GM18951 (cell line): ENCODE measurements around the gene MOSPD3.
"Not testable (repeated sequence)": the region's sequence is repeated elsewhere in the genome, so short reads cannot be mapped to it uniquely, and the experiment has no call there.

ENCODE experiments used
- POLR2A ChIP-seq: IDR thresholded peaks from 4 replicates; pipeline ENCODE4 v1.6.1; 2011; ENCODE audit warnings: mild to moderate bottlenecking; ENCODE audit not compliant: insufficient read length, insufficient read depth; ENCODE audit errors: extremely low read depth
- in situ Hi-C: fragments of 300-500 bp; cut with MboI; formaldehyde crosslinking; loops from one replicate; pipeline ENCODE4 v1.12.0; 2022; ENCODE audit warnings: low sequenced_read_pairs, mixed read lengths, inconsistent platforms; ENCODE audit not compliant: unreplicated experiment

The MOSPD3 gene

GRCh38 chr7:100630066-100630465 lies 17.7 kb downstream of the MOSPD3 start:
- in situ Hi-C loops = no loop called here
- no peak for TF ChIP-seq POLR2A

GRCh38 chr7:100632951-100633717 lies 20.8 kb downstream of the MOSPD3 start:
- peak; percentile 47 for TF ChIP-seq POLR2A
- in situ Hi-C loops = no loop called here

- TF ChIP-seq POLR2A = no peak
- in situ Hi-C loops = no loop called here
These were observed 27.7 kb downstream of the MOSPD3 start for GRCh38 chr7:100639995-100640516.

- in situ Hi-C loops = no loop called here
- no peak for TF ChIP-seq POLR2A
These were observed 28.4 kb downstream of the MOSPD3 start for GRCh38 chr7:100640517-100641440.

- in situ Hi-C loops = no loop called here
- TF ChIP-seq POLR2A = no peak
These were observed 29.1 kb downstream of the MOSPD3 start, which contains the start of gene TFR2 for GRCh38 chr7:100641463-100641859. Gene TFR2, minus strand, starts transcription at chr7:100641552. Its CDS starts 43 bp downstream, at chr7:100641509.

- TF ChIP-seq POLR2A = no peak
- in situ Hi-C loops = no loop called here
These were observed 29.7 kb downstream of the MOSPD3 start for GRCh38 chr7:100641860-100642533.

- in situ Hi-C loops = no loop called here
- no peak for TF ChIP-seq POLR2A
These were observed 30.2 kb downstream of the MOSPD3 start for GRCh38 chr7:100642534-100642907.

- no peak for TF ChIP-seq POLR2A
- in situ Hi-C loops = no loop called here
These were observed 37.7 kb downstream of the MOSPD3 start for GRCh38 chr7:100649826-100650565.

GRCh38 chr7:100654908-100655831 lies 42.8 kb downstream of the MOSPD3 start:
- in situ Hi-C loops = no loop called here
- TF ChIP-seq POLR2A = no peak

- TF ChIP-seq POLR2A = no peak
- in situ Hi-C loops = no loop called here
These were observed 43.8 kb downstream of the MOSPD3 start, which contains the start of gene ACTL6B for GRCh38 chr7:100655908-100656674. Gene ACTL6B, minus strand, starts transcription at chr7:100656448. Its CDS starts 94 bp downstream, at chr7:100656354.

- in situ Hi-C loops = not testable (repeated sequence)
These were observed 49.9 kb downstream of the MOSPD3 start for GRCh38 chr7:100662194-100662776.
